HepG2 (cell line): ENCODE measurements around the gene PLXDC2.

Experiments used
- ATF1 ChIP-seq: IDR thresholded peaks from 2 replicates; pipeline ENCODE4 v1.6.1; 2016; ENCODE audit warnings: mild to moderate bottlenecking, control low read depth
- GABPA ChIP-seq, 2 experiments: IDR thresholded peaks; 2 replicates each; pipeline ENCODE4 v1.6.1; 2011 to 2016; ENCODE audit warnings: low read depth in 2 of 2, low read length in 1 of 2, missing biosample characterization in 1 of 2, missing genetic modification characterization in 1 of 2
- GABPB1 ChIP-seq: IDR thresholded peaks from 2 replicates; pipeline ENCODE4 v1.6.1; 2016; ENCODE audit warnings: mild to moderate bottlenecking, missing genetic modification reagents, moderate library complexity, missing compliant biosample characterization
- ZNF747 ChIP-seq: sonication (generic); formaldehyde crosslinking; IDR thresholded peaks from 2 replicates; pipeline ENCODE4 v1.8.1; 2023; ENCODE audit warnings: missing genetic modification reagents, mild to moderate bottlenecking, borderline replicate concordance

- no peak for TF ChIP-seq ZNF747 (CRISPR knock-in tag)
- TF ChIP-seq GABPA (IDR thresholded peaks at IDR 0.05; ENCODE audit: low read depth, low read length): no peak
- TF ChIP-seq GABPA (CRISPR knock-in tag; IDR thresholded peaks at IDR 0.05; ENCODE audit: low read depth): no peak
- no peak for TF ChIP-seq GABPB1
- no peak for TF ChIP-seq ATF1
These were observed 73.0 kb downstream of the PLXDC2 start for GRCh38 chr10:19889256-19889655.
